Keratinocyte (primary cell): Measurements from ENCODE around the gene PTGDR2. TPM values are rescaled to one million over a fixed set of nuclear protein-coding genes. Genes with fewer than 3 reads are reported as not detected.

Source experiments
- DNase-seq: peaks from one replicate; pipeline ENCODE4 v3.0.0-alpha.2; 2011; ENCODE audit warnings: low read depth, missing footprints, low spot score
- FAIRE-seq: peaks from 2 replicates; lab custom pipeline; 2011; peaks lifted over from hg19 to GRCh38; lab: Jason Lieb, UNC
- H2AFZ ChIP-seq: 2 replicates; pipeline ENCODE4 v1.6.0; 2012; ENCODE audit warnings: low read length, control low read depth, inconsistent platforms; ENCODE audit not compliant: control insufficient read depth
- H3K27ac ChIP-seq: 2 replicates; pipeline ENCODE4 v1.5.1; 2011; ENCODE audit warnings: low read length; ENCODE audit not compliant: control insufficient read depth, insufficient read depth
- H3K27me3 ChIP-seq: 3 replicates; pipeline ENCODE4 v1.6.0; 2011; ENCODE audit warnings: low read length; ENCODE audit not compliant: control insufficient read depth, insufficient read depth; ENCODE audit errors: extremely low read depth
- H3K36me3 ChIP-seq, 2 experiments: 2 replicates in 1 of 2; 3 replicates in 1 of 2; pipeline ENCODE4 v1.5.1; 2011; ENCODE audit warnings: low read length in 2 of 2, mild to moderate bottlenecking in 1 of 2; ENCODE audit not compliant: control insufficient read depth in 2 of 2, insufficient read depth in 2 of 2; ENCODE audit errors: extremely low read depth in 1 of 2
- H3K4me1 ChIP-seq: 3 replicates; pipeline ENCODE4 v1.5.1; 2011; ENCODE audit warnings: low read length; ENCODE audit not compliant: control insufficient read depth, insufficient read depth; ENCODE audit errors: extremely low read depth
- H3K4me2 ChIP-seq: 3 replicates; pipeline ENCODE4 v1.6.0; 2011; ENCODE audit warnings: low read depth, low read length; ENCODE audit not compliant: control insufficient read depth, insufficient read depth; ENCODE audit errors: extremely low read depth
- H3K4me3 ChIP-seq, 3 experiments: fragments of 200-600 bp in 1 of 3; sonication (generic) in 1 of 3; 2 replicates in 2 of 3; 3 replicates in 1 of 3; pipeline ENCODE4 v1.5.1; 2011 to 2016; ENCODE audit warnings: low read length in 3 of 3, mild to moderate bottlenecking in 3 of 3, control low read depth in 2 of 3, inconsistent platforms in 1 of 3, low read depth in 1 of 3, mixed read lengths in 1 of 3, mixed run types in 1 of 3, moderate library complexity in 1 of 3; ENCODE audit not compliant: control insufficient read depth in 2 of 3, insufficient read depth in 2 of 3; ENCODE audit errors: extremely low read depth in 1 of 3
- H3K79me2 ChIP-seq: 2 replicates; pipeline ENCODE4 v1.6.0; 2012; ENCODE audit warnings: low read length; ENCODE audit not compliant: control insufficient read depth, insufficient read depth
- H3K9ac ChIP-seq: 3 replicates; pipeline ENCODE4 v1.6.0; 2011; ENCODE audit warnings: low read length; ENCODE audit not compliant: control insufficient read depth, insufficient read depth; ENCODE audit errors: extremely low read depth
- H3K9me1 ChIP-seq: 3 replicates; pipeline ENCODE4 v1.6.0; 2011; ENCODE audit warnings: low read length; ENCODE audit not compliant: control insufficient read depth, insufficient read depth; ENCODE audit errors: extremely low read depth
- H3K9me3 ChIP-seq: 2 replicates; pipeline ENCODE4 v1.5.1; 2012; ENCODE audit warnings: low read depth, low read length; ENCODE audit not compliant: control insufficient read depth
- H4K20me1 ChIP-seq: 3 replicates; pipeline ENCODE4 v1.6.0; 2011; ENCODE audit warnings: low read length; ENCODE audit not compliant: control insufficient read depth, insufficient read depth; ENCODE audit errors: extremely low read depth
- EZH2 ChIP-seq: IDR thresholded peaks from one replicate; pipeline ENCODE4 v1.6.1; 2012; ENCODE audit warnings: inconsistent platforms, mild to moderate bottlenecking, low read length, moderate library complexity
- dilution Hi-C: fragments of 300-500 bp; cut with MboI; formaldehyde crosslinking; loops from one replicate; pipeline ENCODE4 v1.7.0; 2020; ENCODE audit warnings: low sequenced_read_pairs; ENCODE audit not compliant: extremely low pct_ligation_motif_present
- polyA plus RNA-seq, 5 experiments: library from polyadenylated mRNA; depleted of rRNA in 3 of 5; stranded (reverse) in 3 of 5; stranded (forward) in 1 of 5; unstranded in 1 of 5; fragments of >200 nt; gene quantifications; 1 replicate in 1 of 5; 2 replicates in 3 of 5; 3 replicates in 1 of 5; pipeline versions ENCODE4 v1.2.1 to v1.2.3, GENCODE V29; 2011 to 2012; ENCODE audit warnings: missing spikeins in 2 of 5, low read depth in 1 of 5, low replicate concordance in 1 of 5
- TF ChIP-seq, protein P1 (sequence below), 3 experiments: IDR thresholded peaks in 1 of 3; conservative IDR thresholded peaks in 1 of 3; optimal IDR thresholded peaks in 1 of 3; 2 replicates in 2 of 3; 3 replicates in 1 of 3; pipeline versions ENCODE3 to v1.5.1; 2011; ENCODE audit warnings: low read length in 3 of 3, mild to moderate bottlenecking in 3 of 3, moderate library complexity in 2 of 3, control low read depth in 1 of 3, inconsistent platforms in 1 of 3; ENCODE audit not compliant: insufficient read depth in 2 of 3; ENCODE audit errors: extremely low read depth in 1 of 3

Gene PTGDR2
- polyA plus RNA-seq, 1 donor (not counting 4 experiments of a cell fraction or from before 2014, with no cell fraction given): not detected

- no peaks in the 10 kb centered on the region for H3K9me1 ChIP-seq
- H2AFZ ChIP-seq: no peak overlapping the region
- FAIRE-seq (no peak), DNase-seq (no peak)
- no peaks in the 10 kb centered on the region for H3K27me3 ChIP-seq
- no peaks in the 10 kb centered on the region for H3K9me3 ChIP-seq
- no peak for TF ChIP-seq EZH2
- TF ChIP-seq, protein P1, sequence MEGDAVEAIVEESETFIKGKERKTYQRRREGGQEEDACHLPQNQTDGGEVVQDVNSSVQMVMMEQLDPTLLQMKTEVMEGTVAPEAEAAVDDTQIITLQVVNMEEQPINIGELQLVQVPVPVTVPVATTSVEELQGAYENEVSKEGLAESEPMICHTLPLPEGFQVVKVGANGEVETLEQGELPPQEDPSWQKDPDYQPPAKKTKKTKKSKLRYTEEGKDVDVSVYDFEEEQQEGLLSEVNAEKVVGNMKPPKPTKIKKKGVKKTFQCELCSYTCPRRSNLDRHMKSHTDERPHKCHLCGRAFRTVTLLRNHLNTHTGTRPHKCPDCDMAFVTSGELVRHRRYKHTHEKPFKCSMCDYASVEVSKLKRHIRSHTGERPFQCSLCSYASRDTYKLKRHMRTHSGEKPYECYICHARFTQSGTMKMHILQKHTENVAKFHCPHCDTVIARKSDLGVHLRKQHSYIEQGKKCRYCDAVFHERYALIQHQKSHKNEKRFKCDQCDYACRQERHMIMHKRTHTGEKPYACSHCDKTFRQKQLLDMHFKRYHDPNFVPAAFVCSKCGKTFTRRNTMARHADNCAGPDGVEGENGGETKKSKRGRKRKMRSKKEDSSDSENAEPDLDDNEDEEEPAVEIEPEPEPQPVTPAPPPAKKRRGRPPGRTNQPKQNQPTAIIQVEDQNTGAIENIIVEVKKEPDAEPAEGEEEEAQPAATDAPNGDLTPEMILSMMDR (optimal IDR thresholded peaks at IDR 0.05 in 1 of 3, IDR thresholded peaks at IDR 0.05 in 1 of 3, conservative IDR thresholded peaks at IDR 0.05 in 1 of 3; ENCODE audit: extremely low read depth in 1 of 3, insufficient read depth in 2 of 3, low read length in 3 of 3): no peak
- H3K4me1 ChIP-seq: no peaks in the 10 kb centered on the region
- H3K4me3 ChIP-seq: no peak overlapping the region
- H3K4me2 ChIP-seq: no peak overlapping the region
- H3K36me3 ChIP-seq: no peaks in the 10 kb centered on the region
- dilution Hi-C loops: no loop called here
- H4K20me1 ChIP-seq: no peaks in the 10 kb centered on the region
- H3K9ac ChIP-seq: no peak overlapping the region
- no peak overlapping the region for H3K27ac ChIP-seq
- no peaks in the 10 kb centered on the region for H3K79me2 ChIP-seq
Observed at GRCh38 chr11:60863550-60864521, 8.1 kb upstream of the PTGDR2 start.

- Histone ChIP-seq H3K4me2 (no peak overlapping the region), H3K4me1 (no peaks in the 10 kb centered on the region), H4K20me1 (no peaks in the 10 kb centered on the region), H3K9ac (no peak overlapping the region), H3K27ac (no peak overlapping the region), H3K9me1 (no peaks in the 10 kb centered on the region), H3K4me3 (no peak overlapping the region), H3K36me3 (no peaks in the 10 kb centered on the region), H3K9me3 (no peaks in the 10 kb centered on the region), H3K79me2 (no peaks in the 10 kb centered on the region), H3K27me3 (no peaks in the 10 kb centered on the region), H2AFZ (no peak overlapping the region)
- no peak for DNase-seq
- TF ChIP-seq EZH2: no peak
- TF ChIP-seq, protein P1 (optimal IDR thresholded peaks at IDR 0.05 in 1 of 3, IDR thresholded peaks at IDR 0.05 in 1 of 3, conservative IDR thresholded peaks at IDR 0.05 in 1 of 3; ENCODE audit: extremely low read depth in 1 of 3, insufficient read depth in 2 of 3, low read length in 3 of 3): no peak
- dilution Hi-C loops: no loop called here
- no peak for FAIRE-seq
Observed at GRCh38 chr11:60862171-60862570, 6.4 kb upstream of the PTGDR2 start.
